ENCODE data around the gene CA6.
"Not testable (repeated sequence)": the region's sequence is repeated elsewhere in the genome, so short reads cannot be mapped to it uniquely, and the experiment has no call there.

Gene CA6

GRCh38 chr1:8926707-8927694 is 18.7 kb upstream of the CA6 start:
- no peak for DNase-seq (ENCODE audit: low read depth in 2 of 2)

GRCh38 chr1:8930116-8930515 is 15.6 kb upstream of the CA6 start:
- no peak for DNase-seq (ENCODE audit: low read depth in 2 of 2)

GRCh38 chr1:8937051-8937450 is 8.6 kb upstream of the CA6 start:
- not testable (repeated sequence) for DNase-seq (ENCODE audit: low read depth in 2 of 2)

- DNase-seq (ENCODE audit: low read depth in 2 of 2) = no peak
Measured at GRCh38 chr1:8937701-8938100, 8.0 kb upstream of the CA6 start.

GRCh38 chr1:8938232-8938999 is 7.3 kb upstream of the CA6 start:
- no peak for DNase-seq (ENCODE audit: low read depth in 2 of 2)

- DNase-seq (ENCODE audit: low read depth in 2 of 2) = no peak
Measured at GRCh38 chr1:8939000-8939265, 6.7 kb upstream of the CA6 start.

- DNase-seq (ENCODE audit: low read depth in 2 of 2) = no peak
Measured at GRCh38 chr1:8939362-8939995, 6.2 kb upstream of the CA6 start.

- DNase-seq (ENCODE audit: low read depth in 2 of 2) = no peak
Measured at GRCh38 chr1:8941906-8942305, 3.8 kb upstream of the CA6 start.

- DNase-seq (ENCODE audit: low read depth in 2 of 2) = no peak
Measured at GRCh38 chr1:8943498-8944405, 1.9 kb upstream of the CA6 start.

GRCh38 chr1:8947127-8947691 is 1.5 kb downstream of the CA6 start:
- DNase-seq (ENCODE audit: low read depth in 2 of 2) = no peak

GRCh38 chr1:8950309-8950708 is 4.6 kb downstream of the CA6 start:
- DNase-seq (ENCODE audit: low read depth in 2 of 2) = no peak

- DNase-seq (ENCODE audit: low read depth in 2 of 2) = no peak
Measured at GRCh38 chr1:8951231-8951630, 5.6 kb downstream of the CA6 start.

- no peak for DNase-seq (ENCODE audit: low read depth in 2 of 2)
Measured at GRCh38 chr1:8955406-8955805, 9.7 kb downstream of the CA6 start.

- no peak for DNase-seq (ENCODE audit: low read depth in 2 of 2)
Measured at GRCh38 chr1:8956461-8957349, 11.0 kb downstream of the CA6 start.

- DNase-seq (ENCODE audit: low read depth in 2 of 2) = no peak
Measured at GRCh38 chr1:8962812-8963530, 17.3 kb downstream of the CA6 start.

GRCh38 chr1:8963963-8964362 is 18.3 kb downstream of the CA6 start:
- DNase-seq (ENCODE audit: low read depth in 2 of 2) = no peak

GRCh38 chr1:8965121-8965820 is 19.6 kb downstream of the CA6 start:
- DNase-seq (ENCODE audit: low read depth in 2 of 2) = no peak

GRCh38 chr1:8966606-8967005 is 20.9 kb downstream of the CA6 start:
- DNase-seq (ENCODE audit: low read depth in 2 of 2) = no peak

GRCh38 chr1:8968902-8969301 is 23.2 kb downstream of the CA6 start:
- DNase-seq (ENCODE audit: low read depth in 2 of 2) = not testable (repeated sequence)

Measured in stimulated activated CD8-positive, alpha-beta memory T cell treated with anti-CD3 and anti-CD28 coated beads, Interleukin-7, amount 100 ng/mL, for 1 hour (primary cell).